ENCODE data around the gene CDH13.

- TF ChIP-seq, protein P1, sequence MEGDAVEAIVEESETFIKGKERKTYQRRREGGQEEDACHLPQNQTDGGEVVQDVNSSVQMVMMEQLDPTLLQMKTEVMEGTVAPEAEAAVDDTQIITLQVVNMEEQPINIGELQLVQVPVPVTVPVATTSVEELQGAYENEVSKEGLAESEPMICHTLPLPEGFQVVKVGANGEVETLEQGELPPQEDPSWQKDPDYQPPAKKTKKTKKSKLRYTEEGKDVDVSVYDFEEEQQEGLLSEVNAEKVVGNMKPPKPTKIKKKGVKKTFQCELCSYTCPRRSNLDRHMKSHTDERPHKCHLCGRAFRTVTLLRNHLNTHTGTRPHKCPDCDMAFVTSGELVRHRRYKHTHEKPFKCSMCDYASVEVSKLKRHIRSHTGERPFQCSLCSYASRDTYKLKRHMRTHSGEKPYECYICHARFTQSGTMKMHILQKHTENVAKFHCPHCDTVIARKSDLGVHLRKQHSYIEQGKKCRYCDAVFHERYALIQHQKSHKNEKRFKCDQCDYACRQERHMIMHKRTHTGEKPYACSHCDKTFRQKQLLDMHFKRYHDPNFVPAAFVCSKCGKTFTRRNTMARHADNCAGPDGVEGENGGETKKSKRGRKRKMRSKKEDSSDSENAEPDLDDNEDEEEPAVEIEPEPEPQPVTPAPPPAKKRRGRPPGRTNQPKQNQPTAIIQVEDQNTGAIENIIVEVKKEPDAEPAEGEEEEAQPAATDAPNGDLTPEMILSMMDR (IDR thresholded peaks at IDR 0.05): no peak
- no peak for TF ChIP-seq POLR2A (IDR thresholded peaks at IDR 0.05)
These were observed 911.9 kb downstream of the CDH13 start for GRCh38 chr16:83538707-83539106.

All from adrenal gland (tissue), 5 donors.